ENCODE results near the gene RHD.
"Not testable (repeated sequence)": the region's sequence is repeated elsewhere in the genome, so short reads cannot be mapped to it uniquely, and the experiment has no call there.

Gene RHD

GRCh38 chr1:25356441-25356840, 84.1 kb downstream of the RHD start:
- TF ChIP-seq ZNF274 (IDR thresholded peaks at IDR 0.05; ENCODE audit: low read depth, low read length), result no peak
- no peak for TF ChIP-seq SUZ12 (IDR thresholded peaks at IDR 0.05; ENCODE audit: extremely low read depth, insufficient read depth, insufficient read length)
- TF ChIP-seq YY1 (IDR thresholded peaks at IDR 0.05; ENCODE audit: insufficient read depth, insufficient read length), result no peak
- Histone ChIP-seq H3K4me1 (ENCODE audit: insufficient read depth, insufficient read length) (no peaks in the 10 kb centered on the region), H3K36me3 (ENCODE audit: insufficient read depth, insufficient read length, low read length) (peaks cover 86% of the 10 kb centered on the region)

GRCh38 chr1:25356848-25357247, 84.5 kb downstream of the RHD start:
- Histone ChIP-seq H3K9ac (ENCODE audit: insufficient read length, low read depth) (no peak overlapping the region), H3K27me3 (ENCODE audit: insufficient read depth, insufficient read length) (no peaks in the 10 kb centered on the region), H3K9me3 (ENCODE audit: insufficient read depth, low read length) (no peaks in the 10 kb centered on the region), H3K4me3 (ENCODE audit: insufficient read length, low read depth) (no peak overlapping the region), H3K4me1 (ENCODE audit: insufficient read depth, insufficient read length) (no peaks in the 10 kb centered on the region), H3K36me3 (ENCODE audit: insufficient read depth, insufficient read length, low read length) (peaks cover 86% of the 10 kb centered on the region)
- no peak for DNase-seq (ENCODE audit: low read depth, low spot score)
- no peak for TF ChIP-seq YY1 (IDR thresholded peaks at IDR 0.05; ENCODE audit: insufficient read depth, insufficient read length)
- TF ChIP-seq ZNF274 (IDR thresholded peaks at IDR 0.05; ENCODE audit: low read depth, low read length), result no peak
- TF ChIP-seq SUZ12 (IDR thresholded peaks at IDR 0.05; ENCODE audit: extremely low read depth, insufficient read depth, insufficient read length), result no peak

More at GRCh38 chr1:25356441-25356840, 84.1 kb downstream of the RHD start:
- Histone ChIP-seq H3K27me3 (ENCODE audit: insufficient read depth, insufficient read length) (no peaks in the 10 kb centered on the region), H3K9ac (ENCODE audit: insufficient read length, low read depth) (no peak overlapping the region), H3K9me3 (ENCODE audit: insufficient read depth, low read length) (no peaks in the 10 kb centered on the region), H3K4me3 (ENCODE audit: insufficient read length, low read depth) (no peak overlapping the region)
- no peak for DNase-seq (ENCODE audit: low read depth, low spot score)

- Histone ChIP-seq H3K4me1 (ENCODE audit: insufficient read depth, insufficient read length) (no peaks in the 10 kb centered on the region), H3K36me3 (ENCODE audit: insufficient read depth, insufficient read length, low read length) (peaks cover 55% of the 10 kb centered on the region), H3K9ac (ENCODE audit: insufficient read length, low read depth) (no peak overlapping the region), H3K27me3 (ENCODE audit: insufficient read depth, insufficient read length) (no peaks in the 10 kb centered on the region), H3K9me3 (ENCODE audit: insufficient read depth, low read length) (no peaks in the 10 kb centered on the region), H3K4me3 (ENCODE audit: insufficient read length, low read depth) (no peak overlapping the region)
- TF ChIP-seq SUZ12 (IDR thresholded peaks at IDR 0.05; ENCODE audit: extremely low read depth, insufficient read depth, insufficient read length) (no peak), ZNF274 (IDR thresholded peaks at IDR 0.05; ENCODE audit: low read depth, low read length) (no peak), YY1 (IDR thresholded peaks at IDR 0.05; ENCODE audit: insufficient read depth, insufficient read length) (no peak)
- DNase-seq (ENCODE audit: low read depth, low spot score), result no peak
Measured at GRCh38 chr1:25360596-25361581, 88.6 kb downstream of the RHD start.

GRCh38 chr1:25361901-25362300, 89.6 kb downstream of the RHD start:
- DNase-seq (ENCODE audit: low read depth, low spot score), result no peak
- Histone ChIP-seq H3K4me1 (ENCODE audit: insufficient read depth, insufficient read length) (no peaks in the 10 kb centered on the region), H3K27me3 (ENCODE audit: insufficient read depth, insufficient read length) (no peaks in the 10 kb centered on the region), H3K9ac (ENCODE audit: insufficient read length, low read depth) (no peak overlapping the region), H3K36me3 (ENCODE audit: insufficient read depth, insufficient read length, low read length) (peaks cover 45% of the 10 kb centered on the region), H3K9me3 (ENCODE audit: insufficient read depth, low read length) (no peaks in the 10 kb centered on the region), H3K4me3 (ENCODE audit: insufficient read length, low read depth) (no peak overlapping the region)
- no peak for TF ChIP-seq SUZ12 (IDR thresholded peaks at IDR 0.05; ENCODE audit: extremely low read depth, insufficient read depth, insufficient read length)
- no peak for TF ChIP-seq ZNF274 (IDR thresholded peaks at IDR 0.05; ENCODE audit: low read depth, low read length)
- TF ChIP-seq YY1 (IDR thresholded peaks at IDR 0.05; ENCODE audit: insufficient read depth, insufficient read length), result no peak

- H3K4me1 ChIP-seq (ENCODE audit: insufficient read depth, insufficient read length); DNase-seq (ENCODE audit: low read depth, low spot score); H3K9ac ChIP-seq (ENCODE audit: insufficient read length, low read depth): not testable (repeated sequence)
Measured at GRCh38 chr1:25362634-25363559, 90.6 kb downstream of the RHD start.

GRCh38 chr1:25369241-25369640, 96.9 kb downstream of the RHD start:
- no peak for TF ChIP-seq YY1 (IDR thresholded peaks at IDR 0.05; ENCODE audit: insufficient read depth, insufficient read length)
- TF ChIP-seq ZNF274 (IDR thresholded peaks at IDR 0.05; ENCODE audit: low read depth, low read length), result no peak
- TF ChIP-seq SUZ12 (IDR thresholded peaks at IDR 0.05; ENCODE audit: extremely low read depth, insufficient read depth, insufficient read length), result no peak
- Histone ChIP-seq H3K4me3 (ENCODE audit: insufficient read length, low read depth) (no peak overlapping the region), H3K4me1 (ENCODE audit: insufficient read depth, insufficient read length) (peaks cover 11% of the 10 kb centered on the region), H3K36me3 (ENCODE audit: insufficient read depth, insufficient read length, low read length) (no peaks in the 10 kb centered on the region), H3K27me3 (ENCODE audit: insufficient read depth, insufficient read length) (peaks cover 3% of the 10 kb centered on the region), H3K9me3 (ENCODE audit: insufficient read depth, low read length) (no peaks in the 10 kb centered on the region), H3K9ac (ENCODE audit: insufficient read length, low read depth) (no peak overlapping the region)
- DNase-seq (ENCODE audit: low read depth, low spot score), result no peak

More at GRCh38 chr1:25362634-25363559, 90.6 kb downstream of the RHD start:
- not testable (repeated sequence) for H3K9me3 ChIP-seq (ENCODE audit: insufficient read depth, low read length); H3K4me3 ChIP-seq (ENCODE audit: insufficient read length, low read depth); H3K27me3 ChIP-seq (ENCODE audit: insufficient read depth, insufficient read length)
- peaks cover 39% of the 10 kb centered on the region for H3K36me3 ChIP-seq (ENCODE audit: insufficient read depth, insufficient read length, low read length)

- DNase-seq (ENCODE audit: low read depth, low spot score); H3K36me3 ChIP-seq (ENCODE audit: insufficient read depth, insufficient read length, low read length): not testable (repeated sequence)
Measured at GRCh38 chr1:25369691-25370271, 97.5 kb downstream of the RHD start.

GRCh38 chr1:25371757-25372156, 99.4 kb downstream of the RHD start:
- not testable (repeated sequence) for H3K9me3 ChIP-seq (ENCODE audit: insufficient read depth, low read length); DNase-seq (ENCODE audit: low read depth, low spot score); H3K36me3 ChIP-seq (ENCODE audit: insufficient read depth, insufficient read length, low read length); H3K27me3 ChIP-seq (ENCODE audit: insufficient read depth, insufficient read length); H3K9ac ChIP-seq (ENCODE audit: insufficient read length, low read depth); H3K4me3 ChIP-seq (ENCODE audit: insufficient read length, low read depth)
- H3K4me1 ChIP-seq (ENCODE audit: insufficient read depth, insufficient read length), result peaks cover 11% of the 10 kb centered on the region

More at GRCh38 chr1:25369691-25370271, 97.5 kb downstream of the RHD start:
- not testable (repeated sequence) for H3K9ac ChIP-seq (ENCODE audit: insufficient read length, low read depth); H3K4me3 ChIP-seq (ENCODE audit: insufficient read length, low read depth); H3K27me3 ChIP-seq (ENCODE audit: insufficient read depth, insufficient read length); H3K9me3 ChIP-seq (ENCODE audit: insufficient read depth, low read length)
- H3K4me1 ChIP-seq (ENCODE audit: insufficient read depth, insufficient read length), result peaks cover 11% of the 10 kb centered on the region

- H3K27me3 ChIP-seq (ENCODE audit: insufficient read depth, insufficient read length); H3K36me3 ChIP-seq (ENCODE audit: insufficient read depth, insufficient read length, low read length); H3K4me1 ChIP-seq (ENCODE audit: insufficient read depth, insufficient read length); DNase-seq (ENCODE audit: low read depth, low spot score); H3K4me3 ChIP-seq (ENCODE audit: insufficient read length, low read depth); H3K9me3 ChIP-seq (ENCODE audit: insufficient read depth, low read length); H3K9ac ChIP-seq (ENCODE audit: insufficient read length, low read depth): not testable (repeated sequence)
Measured at GRCh38 chr1:25378367-25378766, 106.1 kb downstream of the RHD start.
